GM13977 (cell line): Measurements from ENCODE around the gene ACBD4.

Experiments
- DNase-seq: peaks from one replicate; pipeline ENCODE4 v3.0.0; 2012; ENCODE audit warnings: low spot score
- CTCF ChIP-seq: IDR thresholded peaks from 2 replicates; pipeline ENCODE4 v1.5.1; 2012; ENCODE audit warnings: mild to moderate bottlenecking, control low read depth; ENCODE audit not compliant: insufficient read depth; ENCODE audit errors: extremely low read depth, missing control alignments
- in situ Hi-C: fragments of 300-500 bp; cut with MboI; formaldehyde crosslinking; loops from one replicate; pipeline ENCODE4 v1.12.0; 2022; ENCODE audit warnings: low sequenced_read_pairs, low pct_unique_long_range_greater_than_20kb, mixed read lengths, inconsistent platforms; ENCODE audit not compliant: unreplicated experiment

ACBD4 gene

GRCh38 chr17:45146890-45147580 is 11.5 kb downstream of the ACBD4 start:
- DNase-seq, result peak; percentile 68
- no peak for TF ChIP-seq CTCF
- in situ Hi-C loops, result no loop called here

GRCh38 chr17:45147581-45148182 is 12.2 kb downstream of the ACBD4 start:
- peak; percentile 77 for DNase-seq
- in situ Hi-C loops, result no loop called here
- TF ChIP-seq CTCF, result no peak

GRCh38 chr17:45148183-45149036 is 12.9 kb downstream of the ACBD4 start, which contains the start of gene HEXIM1:
Gene HEXIM1, plus strand, starts transcription at chr17:45148475. Its CDS starts 716 bp downstream, at chr17:45149191.
- no peak for TF ChIP-seq CTCF
- in situ Hi-C loops, result no loop called here

GRCh38 chr17:45149037-45149668 is 13.7 kb downstream of the ACBD4 start:
- in situ Hi-C loops, result no loop called here
- peak; percentile 89 for TF ChIP-seq CTCF
- DNase-seq, result peak; percentile 77

More at GRCh38 chr17:45148183-45149036, 12.9 kb downstream of the ACBD4 start, which contains the start of gene HEXIM1:
- peak; percentile 96 for DNase-seq

- TF ChIP-seq CTCF, result no peak
- in situ Hi-C loops, result no loop called here
- no peak for DNase-seq
Measured at GRCh38 chr17:45149669-45150664, 14.5 kb downstream of the ACBD4 start.
